Muscle of back (tissue), 11 donors: ENCODE data around the gene MRPL55. TPM values are rescaled to one million over a fixed set of nuclear protein-coding genes. Genes with fewer than 3 reads are reported as not detected.

Experiments
- DNase-seq, 3 donors: peaks; one replicate each; pipeline versions ENCODE4 v3.0.0 to v3.0.0-alpha.2; 2013
- polyA plus RNA-seq, 10 donors: library from polyadenylated mRNA; unstranded; fragments of 120-200 nt; gene quantifications; one replicate each; pipeline ENCODE4 v1.2.1, GENCODE V29; 2013; ENCODE audit not compliant: insufficient read length in 10 of 10

MRPL55 gene
- polyA plus RNA-seq, 10 donors = 21.6 to 34.4 (median 27.2) TPM

DNA sequence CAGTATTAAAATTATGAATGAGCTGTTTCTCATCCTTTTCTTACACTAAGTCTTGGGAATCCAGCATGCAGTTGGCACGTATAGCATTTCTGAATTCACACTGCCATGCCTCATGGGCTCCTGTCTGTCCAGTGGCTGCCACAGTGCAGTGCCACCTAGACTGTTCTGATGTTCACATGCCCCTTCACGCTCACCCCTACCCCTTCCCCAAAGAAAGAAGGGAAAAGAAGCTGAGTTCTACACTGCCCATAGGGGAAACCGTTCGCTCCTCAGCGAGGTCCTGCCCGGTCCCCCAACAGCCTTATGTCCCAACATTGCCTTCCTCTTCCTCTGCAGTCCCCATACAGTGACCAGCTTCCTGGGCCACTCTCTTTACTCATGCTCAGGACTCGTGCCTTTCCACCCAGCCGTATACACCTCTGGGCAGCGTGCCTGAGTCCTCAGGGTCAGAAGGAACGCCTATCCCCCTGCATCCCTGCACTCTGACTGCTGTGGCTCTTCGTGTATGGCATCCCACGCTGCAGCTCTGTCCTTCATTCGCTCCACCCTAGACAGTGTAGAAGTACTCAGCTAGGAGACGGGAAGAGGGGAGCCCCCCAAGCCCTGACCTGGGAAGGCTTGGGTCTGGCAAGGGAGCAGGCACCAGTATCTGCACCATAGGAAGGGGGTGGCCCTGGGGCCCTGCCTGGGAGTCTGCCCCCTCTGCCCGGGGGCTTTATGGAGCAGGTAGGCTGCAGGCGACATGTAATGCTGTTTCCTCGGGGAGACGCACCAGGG lies 50.7 kb downstream of the MRPL55 start:
- no peak for DNase-seq

Other genes with a start within 250 kb of the MRPL55 start
- gene WNT9A, start 161.4 kb downstream of the MRPL55 start, polyA plus RNA-seq = 1 to 10 TPM; 4.1 to 9.4 (median 7.2) TPM
- under 1 TPM in 2 of 10 donors, not detected in 8; 0.55 to 0.95 TPM for gene WNT3A, start 102.3 kb downstream of the MRPL55 start, polyA plus RNA-seq
- 100 to 1,000 TPM; 217 to 314 (median 245) TPM for gene ARF1, start 26.6 kb downstream of the MRPL55 start, polyA plus RNA-seq
- gene C1orf35, start 6.0 kb downstream of the MRPL55 start, polyA plus RNA-seq = 10 to 100 TPM in 5 of 10 donors, 1 to 10 TPM in 5; 8.0 to 12.1 (median 10.2) TPM
- 100 to 1,000 TPM in 7 of 10 donors, 10 to 100 TPM in 3; 96.6 to 185 (median 139) TPM for gene GUK1, start 31.0 kb upstream of the MRPL55 start, polyA plus RNA-seq
- gene GJC2, start 40.6 kb upstream of the MRPL55 start, polyA plus RNA-seq = 1 to 10 TPM in 3 of 10 donors, under 1 TPM in 7; 0.62 to 1.5 (median 0.83) TPM
- 1 to 10 TPM; 3.6 to 5.7 (median 4.3) TPM for gene IBA57, start 56.5 kb upstream of the MRPL55 start, polyA plus RNA-seq
- gene OBSCN, start 98.7 kb upstream of the MRPL55 start, polyA plus RNA-seq = 100 to 1,000 TPM; 179 to 336 (median 279) TPM